Panc1 (cell line): Measurements from ENCODE around the gene CCDC86. TPM values are rescaled to one million over a fixed set of nuclear protein-coding genes. Genes with fewer than 3 reads are reported as not detected.

Experiments used
- ATAC-seq: fragments of 200-7000 bp; cut with Tn5 transposase; 2 replicates; pipeline ENCODE4 v1.9.1; 2020; ENCODE audit warnings: mild to moderate bottlenecking, moderate library complexity
- BruUV-seq: library from RNA; stranded (reverse); fragments of 400-500 nt; replicated peaks from 2 replicates; lab custom pipeline; 2021; lab: Mats Ljungman, UMichigan
- CTCF ChIA-PET: fragments of 300-600 bp; sonication (Branson Sonifier 250); formaldehyde crosslinking; loops from one replicate; lab custom pipeline; 2022; ENCODE audit warnings: antibody characterized with exemption; lab: Charles Lee
- POLR2A ChIA-PET: fragments of 300-600 bp; sonication (Branson Sonifier 250); formaldehyde crosslinking; loops from one replicate; lab custom pipeline; 2022; ENCODE audit warnings: antibody characterized with exemption; lab: Charles Lee
- DNase-seq: peaks from one replicate; pipeline ENCODE4 v3.0.0-alpha.2; 2010; ENCODE audit warnings: low read depth, low spot score
- H3K27ac ChIP-seq: 2 replicates; pipeline ENCODE4 v1.5.1; 2011; ENCODE audit warnings: mild to moderate bottlenecking, low read length, inconsistent platforms
- H3K27me3 ChIP-seq: fragments of 200-500 bp; sonication (Bioruptor generic); 2 replicates; pipeline ENCODE4 v1.6.0; 2014; ENCODE audit warnings: low read length, inconsistent platforms; ENCODE audit not compliant: control insufficient read depth, insufficient read depth
- H3K36me3 ChIP-seq: fragments of 200-500 bp; sonication (Bioruptor generic); 2 replicates; pipeline ENCODE4 v1.5.1; 2014; ENCODE audit warnings: inconsistent platforms, mild to moderate bottlenecking, low read length, moderate library complexity; ENCODE audit not compliant: control insufficient read depth, insufficient read depth
- H3K4me1 ChIP-seq: 2 replicates; pipeline ENCODE4 v1.5.1; 2011; ENCODE audit warnings: inconsistent platforms, mild to moderate bottlenecking, low read length, moderate library complexity; ENCODE audit not compliant: control insufficient read depth, insufficient read depth
- H3K4me3 ChIP-seq, 2 experiments: 2 replicates each; pipeline ENCODE4 v1.5.1; 2011 to 2012; ENCODE audit warnings: low read depth in 2 of 2, low read length in 2 of 2, mild to moderate bottlenecking in 2 of 2, inconsistent platforms in 1 of 2, moderate library complexity in 1 of 2
- H3K9me3 ChIP-seq: fragments of 200-500 bp; sonication (Bioruptor generic); 2 replicates; pipeline ENCODE4 v1.5.1; 2014; ENCODE audit warnings: low read depth, mild to moderate bottlenecking, inconsistent platforms, low read length, moderate library complexity; ENCODE audit not compliant: control insufficient read depth, insufficient read depth
- CTCF ChIP-seq: fragments of 450-650 bp; IDR thresholded peaks from 2 replicates; pipeline ENCODE4 v1.5.1; 2017; ENCODE audit warnings: mild to moderate bottlenecking
- POLR2AphosphoS5 ChIP-seq: IDR thresholded peaks from 2 replicates; pipeline ENCODE4 v1.6.1; 2012; ENCODE audit warnings: mild to moderate bottlenecking, low read depth, low read length, moderate library complexity
- REST ChIP-seq, 2 experiments: IDR thresholded peaks; 2 replicates each; pipeline ENCODE4 v1.6.1; 2011 to 2012; ENCODE audit warnings: low read depth in 2 of 2, control low read depth in 1 of 2, low read length in 1 of 2, mild to moderate bottlenecking in 1 of 2, moderate library complexity in 1 of 2; ENCODE audit not compliant: insufficient read depth in 1 of 2
- SIN3A ChIP-seq: IDR thresholded peaks from 2 replicates; pipeline ENCODE4 v1.6.1; 2012; ENCODE audit warnings: low read depth, mild to moderate bottlenecking, low read length, moderate library complexity, borderline replicate concordance; ENCODE audit not compliant: insufficient read depth
- TCF7L2 ChIP-seq: IDR thresholded peaks from 2 replicates; pipeline ENCODE4 v1.6.1; 2011; ENCODE audit warnings: mild to moderate bottlenecking, low read depth, low read length, inconsistent platforms
- in situ Hi-C: cut with HindIII; loops from 2 replicates; pipeline ENCODE4 v1.10.0; 2016; ENCODE audit warnings: low sequenced_read_pairs, low pct_unique_long_range_greater_than_20kb
- intact Hi-C: fragments of 100-400 bp; cut with micrococcal nuclease; formaldehyde crosslinking; loops from one replicate; pipeline ENCODE4 v1.10.0; 2022; ENCODE audit not compliant: unreplicated experiment
- total RNA-seq: library from RNA; stranded (reverse); gene quantifications from one replicate; pipeline ENCODE4 v1.2.1, GENCODE V29; 2021; ENCODE audit not compliant: unreplicated experiment

The CCDC86 gene
- total RNA-seq, 1 experiment from 2014 or later = 70.2 TPM

- no peaks in the 10 kb centered on the region for H3K9me3 ChIP-seq
- no TSS peak for BruUV-seq
- DNase-seq = no peak
- no peaks in the 10 kb centered on the region for H3K4me1 ChIP-seq
- no peak; the same call in 1 of the 2 replicates for ATAC-seq
- TF ChIP-seq SIN3A = no peak
- TF ChIP-seq REST (IDR thresholded peaks at IDR 0.05; ENCODE audit: insufficient read depth in 1 of 2, low read depth in 2 of 2, low read length in 1 of 2) = no peak
- no peak for TF ChIP-seq CTCF
- no peak for TF ChIP-seq TCF7L2
- TF ChIP-seq POLR2AphosphoS5 = no peak
- H3K27ac ChIP-seq = no peak overlapping the region
- in situ Hi-C loops = no loop called here
- POLR2A ChIA-PET = no interaction called here
- H3K36me3 ChIP-seq = no peaks in the 10 kb centered on the region
- intact Hi-C loops = no loop called here
- CTCF ChIA-PET = no interaction called here
- H3K27me3 ChIP-seq = no peaks in the 10 kb centered on the region
- H3K4me3 ChIP-seq = no peak overlapping the region
Measured at GRCh38 chr11:60813324-60813723, 28.6 kb upstream of the CCDC86 start.

- no TSS peak for BruUV-seq
- DNase-seq (no peak), ATAC-seq (no peak)
- Histone ChIP-seq H3K4me1 (no peaks in the 10 kb centered on the region), H3K9me3 (no peaks in the 10 kb centered on the region), H3K27ac (no peak overlapping the region), H3K4me3 (no peak overlapping the region), H3K36me3 (no peaks in the 10 kb centered on the region), H3K27me3 (no peaks in the 10 kb centered on the region)
- intact Hi-C loops (no loop called here), in situ Hi-C loops (no loop called here)
- CTCF ChIA-PET = no interaction called here
- TF ChIP-seq TCF7L2 (no peak), POLR2AphosphoS5 (no peak), SIN3A (no peak), REST (IDR thresholded peaks at IDR 0.05; ENCODE audit: insufficient read depth in 1 of 2, low read depth in 2 of 2, low read length in 1 of 2) (no peak), CTCF (no peak)
- POLR2A ChIA-PET = no interaction called here
Measured at GRCh38 chr11:60814112-60814511, 27.8 kb upstream of the CCDC86 start.
